SU-DHL-6 (cell line): ENCODE results near the gene TULP3.
A peak's percentile ranks its signal among the peaks of the same experiment; 100 is the strongest.

ENCODE experiments used
- H2AFZ ChIP-seq: fragments of 200-600 bp; sonication (generic); 2 replicates; pipeline ENCODE4 v1.6.1; 2014; ENCODE audit warnings: low read depth, mild to moderate bottlenecking, moderate library complexity, mixed read lengths, antibody characterized with exemption, low read length; ENCODE audit not compliant: severe bottlenecking
- H3F3A ChIP-seq: fragments of 200-600 bp; shearing (Covaris generic); 2 replicates; pipeline ENCODE4 v1.6.0; 2016; ENCODE audit warnings: antibody characterized with exemption, mild to moderate bottlenecking; ENCODE audit not compliant: insufficient read depth
- H3K27ac ChIP-seq: fragments of 200-600 bp; sonication (generic); 2 replicates; pipeline ENCODE4 v1.5.1; 2016; ENCODE audit warnings: low read depth, mild to moderate bottlenecking, low read length, moderate library complexity, mixed read lengths
- H3K27me3 ChIP-seq: fragments of 200-600 bp; sonication (generic), shearing (Covaris generic); 2 replicates; pipeline ENCODE4 v1.6.0; 2014; ENCODE audit warnings: mild to moderate bottlenecking, low read length
- H3K36me3 ChIP-seq: fragments of 200-600 bp; sonication (generic); 2 replicates; pipeline ENCODE4 v1.6.1; 2014; ENCODE audit warnings: mild to moderate bottlenecking, low read length, mixed read lengths
- H3K4me2 ChIP-seq: fragments of 300-600, 200-600 bp; shearing (Covaris generic), sonication (generic); 2 replicates; pipeline ENCODE4 v1.6.0; 2014; ENCODE audit warnings: low read length, low read depth, mild to moderate bottlenecking; ENCODE audit not compliant: poor library complexity, severe bottlenecking
- H3K4me3 ChIP-seq: fragments of 200-600 bp; sonication (generic); 2 replicates; pipeline ENCODE4 v1.5.1; 2014; ENCODE audit warnings: antibody characterized with exemption, low read length, mild to moderate bottlenecking, mixed read lengths; ENCODE audit not compliant: insufficient read depth, poor library complexity, severe bottlenecking
- H3K79me2 ChIP-seq: fragments of 200-600 bp; sonication (generic); 2 replicates; pipeline ENCODE4 v1.6.1; 2014; ENCODE audit warnings: mild to moderate bottlenecking, low read length, moderate library complexity; ENCODE audit not compliant: insufficient read depth
- H3K9ac ChIP-seq: fragments of 200-600 bp; sonication (generic); 2 replicates; pipeline ENCODE4 v1.7.0; 2014; ENCODE audit warnings: mild to moderate bottlenecking, low read length
- H3K9me2 ChIP-seq: fragments of 200-600 bp; sonication (generic); replicated peaks from 2 replicates; pipeline ENCODE4 v1.6.1; 2014; ENCODE audit warnings: low read length; ENCODE audit not compliant: insufficient read depth
- H3K9me3 ChIP-seq: fragments of 200-600 bp; sonication (generic); 2 replicates; pipeline ENCODE4 v1.6.1; 2014; ENCODE audit warnings: low read length, mixed read lengths; ENCODE audit not compliant: insufficient read depth
- H4K20me1 ChIP-seq: fragments of 200-600 bp; sonication (generic); 2 replicates; pipeline ENCODE4 v1.6.1; 2014; ENCODE audit warnings: low read depth, mild to moderate bottlenecking, antibody characterized with exemption, low read length, moderate library complexity, mixed read lengths
- EZH2phosphoT487 ChIP-seq: fragments of 200-600 bp; sonication (generic), shearing (Covaris generic); conservative IDR thresholded peaks from 2 replicates; pipeline ENCODE4 v1.6.1; 2018; ENCODE audit warnings: mild to moderate bottlenecking, antibody characterized with exemption, low read length, moderate library complexity, mixed read lengths
- TF ChIP-seq, protein P1 (sequence below): fragments of 200-600 bp; sonication (generic); IDR thresholded peaks from one replicate; pipeline ENCODE4 v1.5.1; 2017; ENCODE audit warnings: antibody characterized with exemption, mild to moderate bottlenecking, low read length, moderate library complexity; ENCODE audit not compliant: insufficient read depth, poor library complexity, severe bottlenecking

The TULP3 gene

DNA sequence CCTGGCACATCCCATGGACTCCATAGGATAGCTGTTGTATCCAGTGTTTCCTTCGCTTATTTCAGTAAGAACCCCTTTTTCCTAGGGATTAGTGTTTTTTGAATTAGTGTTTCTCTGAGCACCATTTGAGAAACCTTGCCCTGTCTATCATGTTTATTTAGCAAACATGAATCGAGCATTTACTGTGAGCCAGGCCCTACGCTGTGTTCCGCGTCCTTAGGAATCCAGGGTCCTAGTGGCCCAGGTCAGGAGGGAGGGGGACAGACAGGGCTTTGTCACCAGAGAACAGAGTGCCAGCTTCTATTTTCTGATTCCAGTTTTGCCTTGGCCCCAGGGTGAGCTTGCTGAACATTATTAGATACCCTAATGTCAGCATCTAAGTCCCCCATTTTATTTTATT lies 71.0 kb downstream of the TULP3 start:
- peaks cover 34% of the 10 kb centered on the region for H3K79me2 ChIP-seq
- no peak overlapping the region for H3K4me3 ChIP-seq
- TF ChIP-seq EZH2phosphoT487, result no peak
- TF ChIP-seq, protein P1, sequence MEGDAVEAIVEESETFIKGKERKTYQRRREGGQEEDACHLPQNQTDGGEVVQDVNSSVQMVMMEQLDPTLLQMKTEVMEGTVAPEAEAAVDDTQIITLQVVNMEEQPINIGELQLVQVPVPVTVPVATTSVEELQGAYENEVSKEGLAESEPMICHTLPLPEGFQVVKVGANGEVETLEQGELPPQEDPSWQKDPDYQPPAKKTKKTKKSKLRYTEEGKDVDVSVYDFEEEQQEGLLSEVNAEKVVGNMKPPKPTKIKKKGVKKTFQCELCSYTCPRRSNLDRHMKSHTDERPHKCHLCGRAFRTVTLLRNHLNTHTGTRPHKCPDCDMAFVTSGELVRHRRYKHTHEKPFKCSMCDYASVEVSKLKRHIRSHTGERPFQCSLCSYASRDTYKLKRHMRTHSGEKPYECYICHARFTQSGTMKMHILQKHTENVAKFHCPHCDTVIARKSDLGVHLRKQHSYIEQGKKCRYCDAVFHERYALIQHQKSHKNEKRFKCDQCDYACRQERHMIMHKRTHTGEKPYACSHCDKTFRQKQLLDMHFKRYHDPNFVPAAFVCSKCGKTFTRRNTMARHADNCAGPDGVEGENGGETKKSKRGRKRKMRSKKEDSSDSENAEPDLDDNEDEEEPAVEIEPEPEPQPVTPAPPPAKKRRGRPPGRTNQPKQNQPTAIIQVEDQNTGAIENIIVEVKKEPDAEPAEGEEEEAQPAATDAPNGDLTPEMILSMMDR, result no peak
- H3K36me3 ChIP-seq, result no peaks in the 10 kb centered on the region
- H3K9me3 ChIP-seq, result no peaks in the 10 kb centered on the region
- peaks cover 4% of the 10 kb centered on the region; the same call in 1 of the 2 replicates for H4K20me1 ChIP-seq
- no peaks in the 10 kb centered on the region for H3K27me3 ChIP-seq
- no peaks in the 10 kb centered on the region for H3K9me2 ChIP-seq
- H3K27ac ChIP-seq, result no peak overlapping the region
- peak overlapping the region; percentile 66 for H3K4me2 ChIP-seq
- no peaks in the 10 kb centered on the region for H3F3A ChIP-seq
- no peak overlapping the region for H3K9ac ChIP-seq
- no peak overlapping the region for H2AFZ ChIP-seq

DNA sequence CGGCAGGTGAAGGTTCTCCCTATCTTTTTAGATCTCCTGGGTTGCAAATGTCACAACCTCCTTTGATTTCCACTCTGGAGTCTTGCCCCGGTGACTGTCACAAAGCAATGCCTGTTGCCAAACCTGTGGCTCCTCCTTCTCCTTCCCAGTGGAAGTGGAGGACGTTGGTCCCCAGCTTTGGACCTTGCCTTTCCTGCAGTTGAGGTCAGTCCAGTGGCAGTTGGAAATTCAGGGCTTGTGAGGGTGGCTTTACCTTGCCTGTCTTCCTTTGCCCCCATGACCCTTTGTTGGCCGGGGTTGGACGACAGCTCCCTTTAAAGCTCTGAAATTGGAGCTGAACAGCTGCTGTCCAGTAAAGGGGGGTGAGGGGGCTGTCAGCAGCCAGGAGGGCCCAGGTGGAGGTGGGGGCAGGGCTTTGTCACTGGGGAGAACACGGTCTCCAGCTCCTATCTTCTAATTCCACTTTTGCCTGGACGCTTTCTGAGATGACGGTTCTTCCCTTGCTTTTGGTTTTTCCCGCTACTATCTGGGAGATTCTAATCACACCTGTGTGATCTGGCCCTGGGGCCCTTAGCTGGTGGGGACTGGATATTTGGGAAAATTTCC lies 72.6 kb downstream of the TULP3 start:
- Histone ChIP-seq H3K4me3 (no peak overlapping the region), H3K9me3 (no peaks in the 10 kb centered on the region), H3K9me2 (no peaks in the 10 kb centered on the region), H3K27ac (no peak overlapping the region), H3F3A (no peaks in the 10 kb centered on the region), H3K36me3 (no peaks in the 10 kb centered on the region), H3K27me3 (no peaks in the 10 kb centered on the region), H3K4me2 (no peak overlapping the region), H3K9ac (no peak overlapping the region), H3K79me2 (peaks cover 42% of the 10 kb centered on the region), H2AFZ (no peak overlapping the region), H4K20me1 (peaks cover 4% of the 10 kb centered on the region; the same call in 1 of the 2 replicates)
- TF ChIP-seq, protein P1, result no peak
- no peak for TF ChIP-seq EZH2phosphoT487

DNA sequence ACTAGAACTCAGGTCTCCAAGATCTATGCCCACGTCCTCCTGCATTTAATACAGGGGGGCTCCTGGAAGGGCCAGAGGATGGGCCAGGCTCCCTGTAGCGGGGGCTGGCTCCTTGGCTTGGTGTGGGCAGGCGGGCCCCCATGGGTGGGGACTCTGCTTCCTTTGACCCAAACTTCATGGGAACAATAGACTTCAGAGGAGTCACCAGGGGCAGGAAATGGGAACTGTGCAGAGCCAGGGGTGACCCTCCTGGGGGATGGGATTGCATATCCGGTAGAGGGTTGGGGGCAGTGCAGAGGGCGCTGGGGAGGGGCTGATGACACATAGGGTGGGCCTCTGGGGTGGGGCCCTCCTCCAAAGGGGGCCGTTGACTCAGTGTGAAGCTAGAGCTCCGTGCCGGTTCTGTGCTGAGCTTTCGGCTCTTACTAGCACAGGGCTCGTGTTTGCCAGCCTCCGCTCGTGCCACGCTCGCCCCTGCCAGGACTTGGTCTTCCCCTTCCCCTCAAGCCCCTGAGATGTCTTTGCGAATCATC lies 73.1 kb downstream of the TULP3 start:
- Histone ChIP-seq H3K27ac (no peak overlapping the region), H4K20me1 (peaks cover 4% of the 10 kb centered on the region; the same call in 1 of the 2 replicates), H3K36me3 (no peaks in the 10 kb centered on the region), H3K4me2 (no peak overlapping the region), H3K9ac (no peak overlapping the region), H3K9me2 (no peaks in the 10 kb centered on the region), H3K27me3 (no peaks in the 10 kb centered on the region), H3F3A (no peaks in the 10 kb centered on the region), H3K79me2 (peaks cover 42% of the 10 kb centered on the region), H2AFZ (no peak overlapping the region), H3K4me3 (no peak overlapping the region), H3K9me3 (no peaks in the 10 kb centered on the region)
- TF ChIP-seq, protein P1, result no peak
- no peak for TF ChIP-seq EZH2phosphoT487
